Keratinocyte (primary cell): ENCODE measurements around the gene P2RX2. TPM values are rescaled to one million over a fixed set of nuclear protein-coding genes. Genes with fewer than 3 reads are reported as not detected.

Source experiments
- DNase-seq: peaks from one replicate; pipeline ENCODE4 v3.0.0-alpha.2; 2011; ENCODE audit warnings: low read depth, missing footprints, low spot score
- FAIRE-seq: peaks from 2 replicates; lab custom pipeline; 2011; peaks lifted over from hg19 to GRCh38; lab: Jason Lieb, UNC
- H2AFZ ChIP-seq: 2 replicates; pipeline ENCODE4 v1.6.0; 2012; ENCODE audit warnings: low read length, control low read depth, inconsistent platforms; ENCODE audit not compliant: control insufficient read depth
- H3K27ac ChIP-seq: 2 replicates; pipeline ENCODE4 v1.5.1; 2011; ENCODE audit warnings: low read length; ENCODE audit not compliant: control insufficient read depth, insufficient read depth
- H3K27me3 ChIP-seq: 3 replicates; pipeline ENCODE4 v1.6.0; 2011; ENCODE audit warnings: low read length; ENCODE audit not compliant: control insufficient read depth, insufficient read depth; ENCODE audit errors: extremely low read depth
- H3K36me3 ChIP-seq, 2 experiments: 2 replicates in 1 of 2; 3 replicates in 1 of 2; pipeline ENCODE4 v1.5.1; 2011; ENCODE audit warnings: low read length in 2 of 2, mild to moderate bottlenecking in 1 of 2; ENCODE audit not compliant: control insufficient read depth in 2 of 2, insufficient read depth in 2 of 2; ENCODE audit errors: extremely low read depth in 1 of 2
- H3K4me1 ChIP-seq: 3 replicates; pipeline ENCODE4 v1.5.1; 2011; ENCODE audit warnings: low read length; ENCODE audit not compliant: control insufficient read depth, insufficient read depth; ENCODE audit errors: extremely low read depth
- H3K4me2 ChIP-seq: 3 replicates; pipeline ENCODE4 v1.6.0; 2011; ENCODE audit warnings: low read depth, low read length; ENCODE audit not compliant: control insufficient read depth, insufficient read depth; ENCODE audit errors: extremely low read depth
- H3K4me3 ChIP-seq, 3 experiments: fragments of 200-600 bp in 1 of 3; sonication (generic) in 1 of 3; 2 replicates in 2 of 3; 3 replicates in 1 of 3; pipeline ENCODE4 v1.5.1; 2011 to 2016; ENCODE audit warnings: low read length in 3 of 3, mild to moderate bottlenecking in 3 of 3, control low read depth in 2 of 3, inconsistent platforms in 1 of 3, low read depth in 1 of 3, mixed read lengths in 1 of 3, mixed run types in 1 of 3, moderate library complexity in 1 of 3; ENCODE audit not compliant: control insufficient read depth in 2 of 3, insufficient read depth in 2 of 3; ENCODE audit errors: extremely low read depth in 1 of 3
- H3K79me2 ChIP-seq: 2 replicates; pipeline ENCODE4 v1.6.0; 2012; ENCODE audit warnings: low read length; ENCODE audit not compliant: control insufficient read depth, insufficient read depth
- H3K9ac ChIP-seq: 3 replicates; pipeline ENCODE4 v1.6.0; 2011; ENCODE audit warnings: low read length; ENCODE audit not compliant: control insufficient read depth, insufficient read depth; ENCODE audit errors: extremely low read depth
- H3K9me1 ChIP-seq: 3 replicates; pipeline ENCODE4 v1.6.0; 2011; ENCODE audit warnings: low read length; ENCODE audit not compliant: control insufficient read depth, insufficient read depth; ENCODE audit errors: extremely low read depth
- H3K9me3 ChIP-seq: 2 replicates; pipeline ENCODE4 v1.5.1; 2012; ENCODE audit warnings: low read depth, low read length; ENCODE audit not compliant: control insufficient read depth
- H4K20me1 ChIP-seq: 3 replicates; pipeline ENCODE4 v1.6.0; 2011; ENCODE audit warnings: low read length; ENCODE audit not compliant: control insufficient read depth, insufficient read depth; ENCODE audit errors: extremely low read depth
- EZH2 ChIP-seq: IDR thresholded peaks from one replicate; pipeline ENCODE4 v1.6.1; 2012; ENCODE audit warnings: inconsistent platforms, mild to moderate bottlenecking, low read length, moderate library complexity
- dilution Hi-C: fragments of 300-500 bp; cut with MboI; formaldehyde crosslinking; loops from one replicate; pipeline ENCODE4 v1.7.0; 2020; ENCODE audit warnings: low sequenced_read_pairs; ENCODE audit not compliant: extremely low pct_ligation_motif_present
- polyA plus RNA-seq, 5 experiments: library from polyadenylated mRNA; depleted of rRNA in 3 of 5; stranded (reverse) in 3 of 5; stranded (forward) in 1 of 5; unstranded in 1 of 5; fragments of >200 nt; gene quantifications; 1 replicate in 1 of 5; 2 replicates in 3 of 5; 3 replicates in 1 of 5; pipeline versions ENCODE4 v1.2.1 to v1.2.3, GENCODE V29; 2011 to 2012; ENCODE audit warnings: missing spikeins in 2 of 5, low read depth in 1 of 5, low replicate concordance in 1 of 5
- TF ChIP-seq, protein P1 (sequence below), 3 experiments: IDR thresholded peaks in 1 of 3; conservative IDR thresholded peaks in 1 of 3; optimal IDR thresholded peaks in 1 of 3; 2 replicates in 2 of 3; 3 replicates in 1 of 3; pipeline versions ENCODE3 to v1.5.1; 2011; ENCODE audit warnings: low read length in 3 of 3, mild to moderate bottlenecking in 3 of 3, moderate library complexity in 2 of 3, control low read depth in 1 of 3, inconsistent platforms in 1 of 3; ENCODE audit not compliant: insufficient read depth in 2 of 3; ENCODE audit errors: extremely low read depth in 1 of 3

The P2RX2 gene
- polyA plus RNA-seq, 1 donor (not counting 4 experiments of a cell fraction or from before 2014, with no cell fraction given), result not detected

GRCh38 chr12:132576701-132577100 lies 41.9 kb upstream of the P2RX2 start:
- H3K27ac ChIP-seq, result no peak overlapping the region
- DNase-seq (no peak), FAIRE-seq (no peak)
- H3K79me2 ChIP-seq, result no peaks in the 10 kb centered on the region
- H3K9ac ChIP-seq, result no peak overlapping the region
- no peak overlapping the region for H3K4me2 ChIP-seq
- H3K4me1 ChIP-seq, result no peaks in the 10 kb centered on the region
- peaks cover 4 to 20% of the 10 kb centered on the region in 2 experiments for H3K36me3 ChIP-seq
- no peaks in the 10 kb centered on the region for H3K9me3 ChIP-seq
- TF ChIP-seq EZH2, result no peak
- TF ChIP-seq, protein P1, sequence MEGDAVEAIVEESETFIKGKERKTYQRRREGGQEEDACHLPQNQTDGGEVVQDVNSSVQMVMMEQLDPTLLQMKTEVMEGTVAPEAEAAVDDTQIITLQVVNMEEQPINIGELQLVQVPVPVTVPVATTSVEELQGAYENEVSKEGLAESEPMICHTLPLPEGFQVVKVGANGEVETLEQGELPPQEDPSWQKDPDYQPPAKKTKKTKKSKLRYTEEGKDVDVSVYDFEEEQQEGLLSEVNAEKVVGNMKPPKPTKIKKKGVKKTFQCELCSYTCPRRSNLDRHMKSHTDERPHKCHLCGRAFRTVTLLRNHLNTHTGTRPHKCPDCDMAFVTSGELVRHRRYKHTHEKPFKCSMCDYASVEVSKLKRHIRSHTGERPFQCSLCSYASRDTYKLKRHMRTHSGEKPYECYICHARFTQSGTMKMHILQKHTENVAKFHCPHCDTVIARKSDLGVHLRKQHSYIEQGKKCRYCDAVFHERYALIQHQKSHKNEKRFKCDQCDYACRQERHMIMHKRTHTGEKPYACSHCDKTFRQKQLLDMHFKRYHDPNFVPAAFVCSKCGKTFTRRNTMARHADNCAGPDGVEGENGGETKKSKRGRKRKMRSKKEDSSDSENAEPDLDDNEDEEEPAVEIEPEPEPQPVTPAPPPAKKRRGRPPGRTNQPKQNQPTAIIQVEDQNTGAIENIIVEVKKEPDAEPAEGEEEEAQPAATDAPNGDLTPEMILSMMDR (optimal IDR thresholded peaks at IDR 0.05 in 1 of 3, IDR thresholded peaks at IDR 0.05 in 1 of 3, conservative IDR thresholded peaks at IDR 0.05 in 1 of 3; ENCODE audit: extremely low read depth in 1 of 3, insufficient read depth in 2 of 3, low read length in 3 of 3), result no peak
- dilution Hi-C loops, result no loop called here
- no peaks in the 10 kb centered on the region for H4K20me1 ChIP-seq
- H3K27me3 ChIP-seq, result no peaks in the 10 kb centered on the region
- no peak overlapping the region for H3K4me3 ChIP-seq
- no peaks in the 10 kb centered on the region for H3K9me1 ChIP-seq
- no peak overlapping the region for H2AFZ ChIP-seq

DNA sequence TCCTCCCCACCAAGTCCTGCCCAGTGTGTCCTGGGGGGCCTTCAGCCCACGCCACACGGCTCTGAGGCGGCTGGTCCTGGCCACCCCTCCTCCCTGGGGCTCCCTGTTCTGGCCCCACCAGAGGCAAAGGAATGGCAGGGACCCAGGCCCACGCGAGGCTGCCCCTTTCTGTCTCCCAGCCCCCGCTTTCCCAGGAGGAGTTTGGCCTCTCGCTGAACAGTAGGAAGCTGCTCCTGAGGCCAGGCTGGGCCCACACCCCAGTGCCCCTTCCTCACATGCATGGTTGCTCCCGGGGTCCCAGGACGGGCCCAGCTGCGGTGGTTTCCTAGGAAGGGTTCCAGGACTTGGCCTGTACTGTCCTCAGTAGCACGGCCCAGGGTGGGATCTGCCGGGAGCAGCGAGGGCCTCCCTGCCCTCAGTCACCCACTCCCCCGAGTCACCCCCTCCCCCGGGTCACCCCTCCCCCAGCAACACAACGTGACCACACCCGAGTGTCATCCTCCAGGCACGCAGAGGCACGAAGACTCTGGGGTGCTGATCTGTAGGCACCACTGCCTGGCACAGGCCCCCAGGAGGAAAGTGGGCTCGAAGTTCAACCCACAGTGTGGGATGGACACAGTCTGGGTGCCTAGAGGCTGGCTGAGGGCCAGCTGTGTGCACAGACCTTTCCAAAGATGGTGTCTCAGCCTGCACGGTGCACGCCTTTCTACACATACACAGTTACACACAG lies 41.2 kb upstream of the P2RX2 start:
- no peaks in the 10 kb centered on the region for H3K79me2 ChIP-seq
- no peaks in the 10 kb centered on the region for H4K20me1 ChIP-seq
- H3K9ac ChIP-seq, result no peak overlapping the region
- H3K27me3 ChIP-seq, result no peaks in the 10 kb centered on the region
- no peaks in the 10 kb centered on the region for H3K9me1 ChIP-seq
- TF ChIP-seq, protein P1 (optimal IDR thresholded peaks at IDR 0.05 in 1 of 3, IDR thresholded peaks at IDR 0.05 in 1 of 3, conservative IDR thresholded peaks at IDR 0.05 in 1 of 3; ENCODE audit: extremely low read depth in 1 of 3, insufficient read depth in 2 of 3, low read length in 3 of 3), result no peak
- TF ChIP-seq EZH2, result no peak
- peaks cover 4 to 20% of the 10 kb centered on the region in 2 experiments for H3K36me3 ChIP-seq
- dilution Hi-C loops, result no loop called here
- no peaks in the 10 kb centered on the region for H3K4me1 ChIP-seq
- H3K27ac ChIP-seq, result no peak overlapping the region
- no peaks in the 10 kb centered on the region for H3K9me3 ChIP-seq
- no peak overlapping the region for H3K4me2 ChIP-seq
- no peak overlapping the region for H3K4me3 ChIP-seq
- DNase-seq, result no peak
- no peak for FAIRE-seq
- no peak overlapping the region for H2AFZ ChIP-seq
